ENCODE data around the gene KAT6B. TPM values are rescaled to one million over a fixed set of nuclear protein-coding genes. Genes with fewer than 3 reads are reported as not detected.

The KAT6B gene
- polyA plus RNA-seq, 1 donor from 2014 or later = 11.5 TPM

- Histone ChIP-seq H2AFZ (ENCODE audit: low read depth, low read length) (no peak overlapping the region), H3K4me2 (ENCODE audit: low read length) (no peak overlapping the region), H3K4me3 (ENCODE audit: low read length) (no peak overlapping the region), H3K27me3 (ENCODE audit: insufficient read depth, low read depth, low read length) (no peaks in the 10 kb centered on the region), H3F3A (ENCODE audit: insufficient read depth, low read length, poor library complexity, severe bottlenecking) (no peaks in the 10 kb centered on the region), H3K27ac (ENCODE audit: low read length) (no peak overlapping the region), H4K20me1 (ENCODE audit: insufficient read depth) (no peaks in the 10 kb centered on the region), H3K79me2 (replicated peaks; ENCODE audit: insufficient read depth, low read length) (peaks cover 48% of the 10 kb centered on the region), H3K9ac (ENCODE audit: low read length) (no peak overlapping the region), H3K9me2 (ENCODE audit: insufficient read depth, low read length) (no peaks in the 10 kb centered on the region), H3K36me3 (ENCODE audit: insufficient read depth, low read length) (no peaks in the 10 kb centered on the region), H3K9me3 (ENCODE audit: low read length) (no peaks in the 10 kb centered on the region)
- TF ChIP-seq RAD21 (conservative IDR thresholded peaks at IDR 0.05) (no peak), REST (IDR thresholded peaks at IDR 0.05; ENCODE audit: borderline replicate concordance) (no peak), POLR2AphosphoS5 (IDR thresholded peaks at IDR 0.05) (no peak), CTCF (IDR thresholded peaks at IDR 0.05; ENCODE audit: poor library complexity, severe bottlenecking) (no peak), SMC3 (conservative IDR thresholded peaks at IDR 0.05; ENCODE audit: poor library complexity) (no peak), EZH2 (IDR thresholded peaks at IDR 0.05; ENCODE audit: borderline replicate concordance, insufficient read depth, low read length, poor library complexity, severe bottlenecking) (no peak), MXI1 (conservative IDR thresholded peaks at IDR 0.05; ENCODE audit: poor library complexity, severe bottlenecking) (no peak), TAF1 (IDR thresholded peaks at IDR 0.05; ENCODE audit: low read depth) (no peak), EP300 (conservative IDR thresholded peaks at IDR 0.05; ENCODE audit: poor library complexity, severe bottlenecking) (no peak)
Observed at GRCh38 chr10:74863551-74863950, 37.2 kb downstream of the KAT6B start.

- TF ChIP-seq MXI1 (conservative IDR thresholded peaks at IDR 0.05; ENCODE audit: poor library complexity, severe bottlenecking) (no peak), EP300 (conservative IDR thresholded peaks at IDR 0.05; ENCODE audit: poor library complexity, severe bottlenecking) (no peak), TAF1 (IDR thresholded peaks at IDR 0.05; ENCODE audit: low read depth) (no peak), CTCF (IDR thresholded peaks at IDR 0.05; ENCODE audit: poor library complexity, severe bottlenecking) (no peak), POLR2AphosphoS5 (IDR thresholded peaks at IDR 0.05) (no peak), EZH2 (IDR thresholded peaks at IDR 0.05; ENCODE audit: borderline replicate concordance, insufficient read depth, low read length, poor library complexity, severe bottlenecking) (no peak), REST (IDR thresholded peaks at IDR 0.05; ENCODE audit: borderline replicate concordance) (no peak), SMC3 (conservative IDR thresholded peaks at IDR 0.05; ENCODE audit: poor library complexity) (no peak)
- H3K9me2 ChIP-seq (ENCODE audit: insufficient read depth, low read length) = no peaks in the 10 kb centered on the region
- H3K4me3 ChIP-seq (ENCODE audit: low read length) = no peak overlapping the region
- H2AFZ ChIP-seq (ENCODE audit: low read depth, low read length) = no peak overlapping the region
- H3F3A ChIP-seq (ENCODE audit: insufficient read depth, low read length, poor library complexity, severe bottlenecking) = no peaks in the 10 kb centered on the region
- H3K27ac ChIP-seq (ENCODE audit: low read length) = no peak overlapping the region
- H3K9me3 ChIP-seq (ENCODE audit: low read length) = no peaks in the 10 kb centered on the region
- H3K27me3 ChIP-seq (ENCODE audit: insufficient read depth, low read depth, low read length) = no peaks in the 10 kb centered on the region
- no peaks in the 10 kb centered on the region for H4K20me1 ChIP-seq (ENCODE audit: insufficient read depth)
- H3K4me2 ChIP-seq (ENCODE audit: low read length) = no peak overlapping the region
- no peak overlapping the region for H3K9ac ChIP-seq (ENCODE audit: low read length)
- peaks cover 65% of the 10 kb centered on the region for H3K79me2 ChIP-seq (replicated peaks; ENCODE audit: insufficient read depth, low read length)
- H3K36me3 ChIP-seq (ENCODE audit: insufficient read depth, low read length) = no peaks in the 10 kb centered on the region
Observed at GRCh38 chr10:74867351-74867750, 41.0 kb downstream of the KAT6B start.
